H9 (cell line): ENCODE results near the gene PFN2. TPM values are rescaled to one million over a fixed set of nuclear protein-coding genes. Genes with fewer than 3 reads are reported as not detected.
A peak's percentile ranks its signal among the peaks of the same experiment; 100 is the strongest.

Experiments
- DNase-seq: peaks from one replicate; pipeline ENCODE4 v3.0.0-alpha.2; 2017
- H2AFZ ChIP-seq: one replicate; pipeline ENCODE4 v1.6.1; 2013; ENCODE audit warnings: mild to moderate bottlenecking, low read length, control low read depth, moderate library complexity
- H2AK5ac ChIP-seq: 2 replicates; pipeline ENCODE4 v1.6.1; 2013; ENCODE audit warnings: low read length, control low read depth, mixed read lengths; ENCODE audit not compliant: insufficient read length
- H2BK120ac ChIP-seq: one replicate; pipeline ENCODE4 v1.6.1; 2013; ENCODE audit warnings: low read depth, mild to moderate bottlenecking, low read length, control low read depth, inconsistent platforms; ENCODE audit not compliant: poor library complexity, severe bottlenecking
- H2BK12ac ChIP-seq: 2 replicates; pipeline ENCODE4 v1.6.1; 2013; ENCODE audit warnings: low read length, control low read depth, mixed read lengths, low read depth; ENCODE audit not compliant: insufficient read length
- H2BK15ac ChIP-seq: 2 replicates; pipeline ENCODE4 v1.6.1; 2013; ENCODE audit warnings: low read depth, low read length, control low read depth
- H2BK20ac ChIP-seq: one replicate; pipeline ENCODE4 v1.6.1; 2013; ENCODE audit warnings: low read depth, mild to moderate bottlenecking, low read length, control low read depth, inconsistent platforms; ENCODE audit not compliant: poor library complexity, severe bottlenecking
- H2BK5ac ChIP-seq: 2 replicates; pipeline ENCODE4 v1.6.1; 2013; ENCODE audit warnings: low read length, control low read depth, mixed read lengths; ENCODE audit not compliant: insufficient read length
- H3K14ac ChIP-seq: 2 replicates; pipeline ENCODE4 v1.6.1; 2013; ENCODE audit warnings: low read length, control low read depth; ENCODE audit not compliant: insufficient read depth
- H3K18ac ChIP-seq: 2 replicates; pipeline ENCODE4 v1.6.1; 2013; ENCODE audit warnings: low read depth, mild to moderate bottlenecking, mixed read lengths, low read length, control low read depth; ENCODE audit not compliant: insufficient read length
- H3K23ac ChIP-seq: 2 replicates; pipeline ENCODE4 v1.6.1; 2013; ENCODE audit warnings: low read length, control low read depth, mixed read lengths, low read depth; ENCODE audit not compliant: insufficient read length
- H3K23me2 ChIP-seq: 2 replicates; pipeline ENCODE4 v1.6.1; 2013; ENCODE audit warnings: low read depth, mild to moderate bottlenecking, mixed read lengths, low read length, control low read depth; ENCODE audit not compliant: insufficient read length, poor library complexity, severe bottlenecking
- H3K27ac ChIP-seq: 2 replicates; pipeline ENCODE4 v1.5.1; 2013; ENCODE audit warnings: low read length, control low read depth, mixed read lengths, low read depth; ENCODE audit not compliant: insufficient read length
- H3K27me3 ChIP-seq: 2 replicates; pipeline ENCODE4 v1.6.1; 2013; ENCODE audit warnings: low read length, control low read depth, inconsistent platforms; ENCODE audit not compliant: insufficient read depth
- H3K4ac ChIP-seq: 2 replicates; pipeline ENCODE4 v1.6.1; 2013; ENCODE audit warnings: low read depth, mild to moderate bottlenecking, control low read depth, inconsistent platforms, low read length, moderate library complexity
- H3K4me1 ChIP-seq: 2 replicates; pipeline ENCODE4 v1.6.1; 2013; ENCODE audit warnings: low read length, control low read depth, inconsistent platforms; ENCODE audit not compliant: insufficient read depth
- H3K4me2 ChIP-seq: 2 replicates; pipeline ENCODE4 v1.6.1; 2013; ENCODE audit warnings: low read length, control low read depth, mixed read lengths; ENCODE audit not compliant: insufficient read length, insufficient read depth
- H3K56ac ChIP-seq: 2 replicates; pipeline ENCODE4 v1.6.1; 2013; ENCODE audit warnings: low read depth, mild to moderate bottlenecking, mixed read lengths, low read length, control low read depth; ENCODE audit not compliant: insufficient read length
- H3K79me1 ChIP-seq: 2 replicates; pipeline ENCODE4 v1.6.1; 2013; ENCODE audit warnings: low read depth, mild to moderate bottlenecking, moderate library complexity, low read length, control low read depth, inconsistent platforms; ENCODE audit not compliant: insufficient read depth, poor library complexity, severe bottlenecking
- H3K79me2 ChIP-seq: 2 replicates; pipeline ENCODE4 v1.6.1; 2013; ENCODE audit warnings: low read length, control low read depth, inconsistent platforms; ENCODE audit not compliant: insufficient read depth
- H3K9ac ChIP-seq: 2 replicates; pipeline ENCODE4 v1.6.1; 2013; ENCODE audit warnings: low read length, control low read depth, mixed read lengths; ENCODE audit not compliant: insufficient read length; ENCODE audit errors: extremely low read depth
- H3K9me3 ChIP-seq: one replicate; pipeline ENCODE4 v1.6.1; 2013; ENCODE audit warnings: low read depth, low read length, inconsistent platforms; ENCODE audit not compliant: control insufficient read depth
- H3T11ph ChIP-seq: one replicate; pipeline ENCODE4 v1.6.1; 2013; ENCODE audit warnings: mild to moderate bottlenecking, low read length, control low read depth, inconsistent platforms
- H4K20me1 ChIP-seq: one replicate; pipeline ENCODE4 v1.6.1; 2013; ENCODE audit not compliant: control insufficient read depth, insufficient read length, insufficient read depth
- H4K5ac ChIP-seq: 2 replicates; pipeline ENCODE4 v1.6.1; 2013; ENCODE audit warnings: low read depth, mild to moderate bottlenecking, mixed read lengths, low read length, control low read depth; ENCODE audit not compliant: insufficient read length
- H4K8ac ChIP-seq: replicated peaks from 2 replicates; pipeline ENCODE4 v1.6.1; 2013; ENCODE audit warnings: low read length, control low read depth, mixed read lengths, low read depth; ENCODE audit not compliant: insufficient read length
- H4K91ac ChIP-seq: 2 replicates; pipeline ENCODE4 v1.6.1; 2013; ENCODE audit warnings: low read depth, mild to moderate bottlenecking, moderate library complexity, mixed read lengths, low read length, control low read depth; ENCODE audit not compliant: insufficient read length
- H3K27ac Mint-ChIP-seq, 3 experiments: 2 replicates in 2 of 3; 3 replicates in 1 of 3; pipeline ENCODE4 v1.8.0; 2020 to 2021; ENCODE audit warnings: mixed read lengths in 3 of 3, mild to moderate bottlenecking in 1 of 3, moderate library complexity in 1 of 3
- H3K27me3 Mint-ChIP-seq: 2 replicates; pipeline ENCODE4 v1.8.0; 2021; ENCODE audit warnings: low read depth, mild to moderate bottlenecking, moderate library complexity, mixed read lengths
- H3K36me3 Mint-ChIP-seq, 3 experiments: 2 replicates in 2 of 3; 3 replicates in 1 of 3; pipeline ENCODE4 v1.8.0; 2020 to 2021; ENCODE audit warnings: low read depth in 3 of 3, mixed read lengths in 3 of 3; ENCODE audit not compliant: insufficient read depth in 1 of 3
- H3K4me1 Mint-ChIP-seq, 2 experiments: 2 replicates each; pipeline ENCODE4 v1.8.0; 2020; ENCODE audit warnings: mixed read lengths in 2 of 2
- H3K4me3 Mint-ChIP-seq, 2 experiments: 2 replicates in 1 of 2; 3 replicates in 1 of 2; pipeline ENCODE4 v1.8.0; 2020 to 2021; ENCODE audit warnings: mild to moderate bottlenecking in 2 of 2, mixed read lengths in 2 of 2, moderate library complexity in 1 of 2
- H3K9me3 Mint-ChIP-seq, 2 experiments: 2 replicates in 1 of 2; 3 replicates in 1 of 2; pipeline ENCODE4 v1.8.0; 2020; ENCODE audit warnings: mild to moderate bottlenecking in 2 of 2, mixed read lengths in 2 of 2, moderate library complexity in 1 of 2
- CTCF ChIP-seq: fragments of 200-600 bp; sonication (generic); conservative IDR thresholded peaks from 3 replicates; pipeline ENCODE4 v1.8.0; 2021; ENCODE audit warnings: antibody characterized with exemption, mild to moderate bottlenecking
- WGBS: extraction: QIAGEN DNeasy Blood & Tissue Kit; methylation state at CpG from one replicate; pipeline ENCODE4 v1.1.7; 2013; ENCODE audit warnings: missing lambda C conversion rate, low lambda C conversion rate, mixed read lengths; ENCODE audit not compliant: insufficient read length; ENCODE audit errors: extremely low coverage; 5-methylcytosine and 5-hydroxymethylcytosine counted together
- total RNA-seq: library from RNA; stranded (reverse); gene quantifications from 2 replicates; pipeline ENCODE4 v1.2.1, GENCODE V29; 2021

The PFN2 gene
- total RNA-seq, 1 experiment from 2014 or later: 174 TPM

DNA sequence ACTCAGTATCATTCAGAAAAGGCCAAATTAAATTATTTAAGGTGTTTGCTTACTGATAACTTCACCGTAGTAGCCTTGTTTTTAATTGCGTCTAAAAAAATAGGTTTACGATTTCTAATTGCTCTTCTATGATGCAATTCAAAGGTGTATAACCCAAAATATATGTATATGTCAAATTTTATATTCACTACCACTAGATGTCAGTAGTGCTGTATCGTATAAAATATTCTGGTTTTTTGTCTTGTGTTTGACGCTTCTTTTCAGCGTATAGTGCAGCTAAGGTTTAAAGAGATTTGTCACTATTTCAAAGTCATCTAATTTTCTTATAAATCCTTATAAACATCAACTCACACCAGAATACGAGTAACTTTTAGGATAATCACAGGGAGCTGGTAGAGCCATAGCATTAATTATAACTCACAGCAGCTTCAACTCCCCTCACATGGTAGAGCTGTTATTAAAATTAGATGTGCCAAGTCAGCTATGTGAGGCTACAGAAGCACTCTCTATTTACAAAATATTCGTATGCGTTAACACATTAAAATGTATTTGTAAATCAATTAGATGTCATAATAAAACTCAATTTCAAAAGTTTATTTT lies 3.5 kb downstream of the PFN2 start:
- TF ChIP-seq CTCF: peak; percentile 74
- DNase-seq: no peak
- Histone ChIP-seq H3K18ac (no peak overlapping the region), H2BK120ac (no peak overlapping the region), H3K27ac (no peak overlapping the region), H4K8ac (no peak overlapping the region), H2BK20ac (no peak overlapping the region), H3K14ac (no peak overlapping the region), H3K4me1 (peaks cover 2% of the 10 kb centered on the region; the same call in 1 of the 2 replicates), H3K9ac (no peak overlapping the region), H3K79me1 (peaks cover 4% of the 10 kb centered on the region), H2AFZ (no peak overlapping the region), H2BK5ac (no peak overlapping the region), H3T11ph (no peak overlapping the region), H3K23me2 (peaks cover 19% of the 10 kb centered on the region), H3K4ac (no peak overlapping the region), H3K23ac (no peak overlapping the region), H4K5ac (no peak overlapping the region), H2AK5ac (no peak overlapping the region), H3K4me2 (peak overlapping the region; percentile 32), H4K91ac (no peak overlapping the region), H4K20me1 (no peaks in the 10 kb centered on the region), H2BK12ac (no peak overlapping the region), H3K27me3 (no peaks in the 10 kb centered on the region), H3K56ac (no peak overlapping the region), H2BK15ac (no peak overlapping the region), H3K79me2 (peaks cover 30% of the 10 kb centered on the region; the same call in 1 of the 2 replicates), H3K9me3 (no peaks in the 10 kb centered on the region)
- peaks cover 48 to 52% of the 10 kb centered on the region in 2 experiments for H3K4me1 Mint-ChIP-seq
- no peaks in the 10 kb centered on the region for H3K27me3 Mint-ChIP-seq
- H3K27ac Mint-ChIP-seq: no peak overlapping the region
- peaks cover 33 to 47% (median 34%) of the 10 kb centered on the region in 3 experiments for H3K36me3 Mint-ChIP-seq
- WGBS: no CpG with 5 or more reads among the region's 9 CpGs
- H3K9me3 Mint-ChIP-seq: no peaks in the 10 kb centered on the region; a peak in 1 of 5 replicates
- peak overlapping the region; percentile 33 to 62; a peak in 3 of 5 replicates for H3K4me3 Mint-ChIP-seq
